ENCODE results near the gene SLC29A1.

The SLC29A1 gene

DNA sequence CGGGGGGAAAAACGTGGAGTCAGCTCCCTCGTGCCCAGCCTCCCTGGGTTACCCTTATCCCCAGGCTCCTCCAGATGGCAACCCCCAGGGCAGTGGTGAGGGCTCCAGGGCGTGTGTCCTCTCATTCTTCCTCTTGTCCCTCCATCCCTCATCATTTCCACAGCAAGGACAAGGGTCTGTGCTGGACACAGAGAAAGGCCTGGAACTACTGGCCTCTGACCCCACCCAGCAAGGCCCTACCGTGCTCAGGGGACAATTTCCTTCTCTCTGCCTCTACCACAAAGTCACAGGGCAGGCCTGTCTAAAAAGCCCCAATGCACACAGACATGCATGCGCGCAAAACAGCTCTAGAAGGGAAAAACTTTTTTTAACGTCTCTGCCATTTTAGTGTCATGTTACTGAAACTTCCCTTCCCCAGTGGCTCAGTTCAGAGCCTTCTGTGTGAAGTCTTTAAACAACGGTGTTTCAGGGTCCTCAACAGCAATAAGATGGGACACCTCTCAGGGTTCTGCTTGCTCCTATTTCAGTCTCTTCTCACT lies 35.0 kb downstream of the SLC29A1 start:
- CTCF ChIA-PET: interaction anchor here (1.0 to 4.3 kb wide), 4 partner anchors 10 to 78 kb away, joined by 3 to 54 read pairs (median 3); partner anchors contain the start of gene TMEM151B
- POLR2A ChIA-PET: no interaction called here
- no peak overlapping the region for H3K4me3 ChIP-seq (ENCODE audit: low read depth, low read length)
- TF ChIP-seq, protein P1, sequence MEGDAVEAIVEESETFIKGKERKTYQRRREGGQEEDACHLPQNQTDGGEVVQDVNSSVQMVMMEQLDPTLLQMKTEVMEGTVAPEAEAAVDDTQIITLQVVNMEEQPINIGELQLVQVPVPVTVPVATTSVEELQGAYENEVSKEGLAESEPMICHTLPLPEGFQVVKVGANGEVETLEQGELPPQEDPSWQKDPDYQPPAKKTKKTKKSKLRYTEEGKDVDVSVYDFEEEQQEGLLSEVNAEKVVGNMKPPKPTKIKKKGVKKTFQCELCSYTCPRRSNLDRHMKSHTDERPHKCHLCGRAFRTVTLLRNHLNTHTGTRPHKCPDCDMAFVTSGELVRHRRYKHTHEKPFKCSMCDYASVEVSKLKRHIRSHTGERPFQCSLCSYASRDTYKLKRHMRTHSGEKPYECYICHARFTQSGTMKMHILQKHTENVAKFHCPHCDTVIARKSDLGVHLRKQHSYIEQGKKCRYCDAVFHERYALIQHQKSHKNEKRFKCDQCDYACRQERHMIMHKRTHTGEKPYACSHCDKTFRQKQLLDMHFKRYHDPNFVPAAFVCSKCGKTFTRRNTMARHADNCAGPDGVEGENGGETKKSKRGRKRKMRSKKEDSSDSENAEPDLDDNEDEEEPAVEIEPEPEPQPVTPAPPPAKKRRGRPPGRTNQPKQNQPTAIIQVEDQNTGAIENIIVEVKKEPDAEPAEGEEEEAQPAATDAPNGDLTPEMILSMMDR (IDR thresholded peaks at IDR 0.05; ENCODE audit: insufficient read depth, low read length, missing control alignments): no peak
- DNase-seq (ENCODE audit: low read depth, low spot score): no peak

DNA sequence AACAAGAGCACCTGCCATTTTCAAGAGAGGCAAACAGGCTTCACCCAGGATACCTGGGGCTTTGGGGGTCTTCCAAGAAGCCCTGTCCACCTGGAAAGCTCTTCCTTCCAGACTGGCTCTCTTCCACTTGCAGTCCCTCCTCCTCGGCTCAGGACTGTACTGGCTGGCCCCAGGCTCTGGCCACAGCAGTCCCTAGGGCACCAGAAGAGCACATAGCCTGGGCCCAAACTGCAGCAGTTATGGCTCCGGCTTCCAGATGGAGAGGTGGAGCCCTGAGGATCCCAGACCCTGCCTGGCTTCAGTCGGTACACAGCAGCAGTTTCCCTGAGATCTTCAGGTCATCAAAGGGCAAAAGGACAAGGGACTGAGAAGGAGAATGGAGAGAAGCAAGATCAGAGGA lies 35.5 kb downstream of the SLC29A1 start:
- no peak overlapping the region for H3K4me3 ChIP-seq (ENCODE audit: low read depth, low read length)
- DNase-seq (ENCODE audit: low read depth, low spot score): no peak
- ChIA-PET CTCF (interaction anchor here (1.0 to 4.3 kb wide), 5 partner anchors 10 to 86 kb away, joined by 3 to 54 read pairs (median 3); partner anchors contain the start of gene TMEM151B), POLR2A (no interaction called here)
- TF ChIP-seq, protein P1 (IDR thresholded peaks at IDR 0.05; ENCODE audit: insufficient read depth, low read length, missing control alignments): no peak

- TF ChIP-seq, protein P1 (IDR thresholded peaks at IDR 0.05; ENCODE audit: insufficient read depth, low read length, missing control alignments): no peak
- POLR2A ChIA-PET: no interaction called here
- no peak for DNase-seq (ENCODE audit: low read depth, low spot score)
- CTCF ChIA-PET: interaction anchor here (1.0 kb wide), 1 partner anchor 87 kb away, joined by 3 read pairs; no protein-coding TSS in a partner anchor
- H3K4me3 ChIP-seq (ENCODE audit: low read depth, low read length): no peak overlapping the region
Observed at GRCh38 chr6:44260011-44260410, 36.6 kb downstream of the SLC29A1 start.

DNA sequence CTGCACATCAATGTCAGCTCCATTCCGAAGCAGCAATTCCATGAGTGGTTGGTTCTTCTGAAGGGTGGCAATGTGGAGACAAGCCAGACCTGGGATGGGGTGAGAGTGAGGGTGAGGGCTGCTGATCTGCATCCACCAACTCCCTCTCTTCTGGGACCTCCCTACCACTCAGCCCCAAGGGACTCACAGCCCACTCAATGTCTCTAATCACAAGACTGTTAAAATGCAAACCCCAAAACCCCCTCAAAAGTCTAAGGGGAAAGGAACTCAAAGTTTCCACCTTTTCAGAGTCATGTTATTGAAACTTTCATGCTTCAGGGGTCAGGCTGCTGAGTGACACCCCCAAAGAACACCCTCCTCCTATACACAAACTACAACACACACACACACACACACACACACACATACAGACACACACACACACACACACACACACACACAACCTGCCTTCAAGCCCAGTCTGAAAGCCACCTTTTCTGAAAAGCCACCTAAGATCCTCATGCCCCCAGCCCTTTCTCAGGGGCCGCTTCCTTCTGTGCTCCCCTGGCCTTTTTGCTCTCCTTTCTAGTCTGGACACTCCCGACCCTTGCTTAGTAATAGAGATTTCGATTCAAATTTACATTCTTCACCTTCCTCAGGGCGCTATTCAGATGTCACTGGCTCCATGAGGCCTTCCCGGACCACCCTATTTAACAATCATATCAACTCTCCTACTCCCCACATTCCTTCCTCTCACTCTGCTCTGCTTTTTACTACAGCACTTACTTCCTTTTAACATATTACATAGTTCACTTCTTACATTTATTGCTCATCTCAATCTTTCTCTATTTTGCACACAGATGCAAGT lies 37.3 kb downstream of the SLC29A1 start:
- ChIA-PET CTCF (interaction anchor here (2.2 kb wide), 1 partner anchor 8 kb away, joined by 14 read pairs; no protein-coding TSS in a partner anchor), POLR2A (no interaction called here)
- H3K4me3 ChIP-seq (ENCODE audit: low read depth, low read length): no peak overlapping the region
- TF ChIP-seq, protein P1 (IDR thresholded peaks at IDR 0.05; ENCODE audit: insufficient read depth, low read length, missing control alignments): no peak
- no peak for DNase-seq (ENCODE audit: low read depth, low spot score)

- ChIA-PET CTCF (interaction anchor here (0.6 to 2.2 kb wide), 10 partner anchors 9 to 89 kb away, joined by 3 to 14 read pairs (median 4); partner anchors contain the start of gene AARS2), POLR2A (interaction anchor here (1.7 kb wide), 1 partner anchor 15 kb away, joined by 6 read pairs; the partner anchor contains the start of gene HSP90AB1)
- TF ChIP-seq, protein P1 (IDR thresholded peaks at IDR 0.05; ENCODE audit: insufficient read depth, low read length, missing control alignments): no peak
Observed at GRCh38 chr6:44261581-44261980, 38.2 kb downstream of the SLC29A1 start.

More at GRCh38 chr6:44261581-44261980, 38.2 kb downstream of the SLC29A1 start:
- H3K4me3 ChIP-seq (ENCODE audit: low read depth, low read length): no peak overlapping the region
- DNase-seq (ENCODE audit: low read depth, low spot score): no peak
